GM12878 (cell line): Measurements from ENCODE around the gene CCNL2. TPM values are rescaled to one million over a fixed set of nuclear protein-coding genes. Genes with fewer than 3 reads are reported as not detected.

Source experiments
- ATAC-seq: fragments of 200-7000 bp; cut with Tn5 transposase; 3 replicates; pipeline ENCODE4 v1.9.1; 2020; ENCODE audit warnings: mild to moderate bottlenecking, moderate library complexity
- BruUV-seq: library from RNA; stranded (reverse); fragments of 400-500 nt; replicated peaks from 2 replicates; lab custom pipeline; 2021; lab: Mats Ljungman, UMichigan
- CTCF ChIA-PET: fragments of 300-600 bp; sonication (Branson Sonifier 250); formaldehyde crosslinking; extraction: SDS; loops from one replicate; lab custom pipeline; 2021; ENCODE audit warnings: inconsistent platforms; lab: Yijun Ruan, JAX
- POLR2A ChIA-PET: fragments of 350-600 bp; formaldehyde crosslinking; extraction: SDS; loops from one replicate; lab custom pipeline; 2021; ENCODE audit warnings: inconsistent platforms; lab: Charles Lee
- RAD21 ChIA-PET: fragments of 300-600 bp; sonication (Branson Sonifier 250); formaldehyde crosslinking; loops from one replicate; lab custom pipeline; 2023; ENCODE audit warnings: antibody characterized with exemption; ENCODE audit not compliant: unreplicated experiment; lab: Charles Lee
- SMC1A ChIA-PET: fragments of 300-600 bp; sonication (Branson Sonifier 250); formaldehyde crosslinking; loops from one replicate; lab custom pipeline; 2023; ENCODE audit not compliant: unreplicated experiment, uncharacterized antibody; lab: Charles Lee
- DNase-seq: peaks from one replicate; pipeline ENCODE4 v3.0.0-alpha.2; 2011; ENCODE audit warnings: low read depth, low spot score
- FAIRE-seq: peaks from 3 replicates; lab custom pipeline; 2011; peaks lifted over from hg19 to GRCh38; lab: Jason Lieb, UNC
- H2AFZ ChIP-seq: 2 replicates; pipeline ENCODE4 v1.6.0; 2011; ENCODE audit warnings: low read depth, low read length, control low read depth; ENCODE audit not compliant: control insufficient read depth
- H3K27ac ChIP-seq: 2 replicates; pipeline ENCODE4 v1.5.1; 2011; ENCODE audit warnings: control low read depth; ENCODE audit not compliant: control insufficient read depth, insufficient read depth
- H3K27me3 ChIP-seq, 2 experiments: replicated peaks in 1 of 2; 2 replicates each; pipeline versions ENCODE4 v1.6.0 to v1.6.1; 2011; ENCODE audit warnings: low read length in 1 of 2; ENCODE audit not compliant: control insufficient read depth in 2 of 2, insufficient read depth in 2 of 2
- H3K36me3 ChIP-seq, 2 experiments: 2 replicates each; pipeline ENCODE4 v1.5.1; 2011; ENCODE audit warnings: low read length in 1 of 2; ENCODE audit not compliant: control insufficient read depth in 2 of 2, insufficient read depth in 2 of 2
- H3K4me1 ChIP-seq: 2 replicates; pipeline ENCODE4 v1.6.1; 2011; ENCODE audit warnings: mild to moderate bottlenecking, low read length, moderate library complexity, mixed read lengths; ENCODE audit not compliant: control insufficient read depth, insufficient read depth
- H3K4me2 ChIP-seq: 2 replicates; pipeline ENCODE4 v1.6.0; 2011; ENCODE audit warnings: control low read depth; ENCODE audit not compliant: control insufficient read depth, insufficient read depth
- H3K4me3 ChIP-seq: fragments of 200-600 bp; sonication (generic); 2 replicates; pipeline ENCODE4 v1.5.1; 2016
- H3K79me2 ChIP-seq: 2 replicates; pipeline ENCODE4 v1.6.0; 2011; ENCODE audit warnings: low read length; ENCODE audit not compliant: control insufficient read depth, insufficient read depth
- H3K9ac ChIP-seq: 2 replicates; pipeline ENCODE4 v1.8.0; 2011; ENCODE audit warnings: low read length, control low read depth, mixed read lengths; ENCODE audit not compliant: control insufficient read depth, insufficient read depth
- H3K9me3 ChIP-seq: replicated peaks from 3 replicates; pipeline ENCODE4 v1.5.1; 2011; ENCODE audit warnings: mild to moderate bottlenecking, low read length; ENCODE audit not compliant: control insufficient read depth, insufficient read depth
- H4K20me1 ChIP-seq: 2 replicates; pipeline ENCODE4 v1.6.0; 2011; ENCODE audit not compliant: control insufficient read depth, insufficient read depth
- BMI1 ChIP-seq: fragments of 450-650 bp; IDR thresholded peaks from 2 replicates; pipeline ENCODE4 v1.6.1; 2016; ENCODE audit warnings: mild to moderate bottlenecking, moderate library complexity, borderline replicate concordance
- CBFB ChIP-seq: IDR thresholded peaks from 2 replicates; pipeline ENCODE4 v1.6.1; 2016; ENCODE audit warnings: antibody characterized with exemption, low read depth
- CBX3 ChIP-seq: fragments of 200-600 bp; sonication (generic); IDR thresholded peaks from 2 replicates; pipeline ENCODE4 v1.6.1; 2016; ENCODE audit warnings: low read depth, borderline replicate concordance
- CEBPB ChIP-seq, 2 experiments: fragments of 150-350 bp in 1 of 2; IDR thresholded peaks; 2 replicates each; pipeline ENCODE4 v1.6.1; 2012 to 2014; ENCODE audit warnings: low read depth in 2 of 2, low read length in 2 of 2, borderline replicate concordance in 1 of 2, inconsistent platforms in 1 of 2
- CHD4 ChIP-seq: fragments of 200-600 bp; sonication (generic); IDR thresholded peaks from 2 replicates; pipeline ENCODE4 v1.6.1; 2016; ENCODE audit warnings: mild to moderate bottlenecking
- E4F1 ChIP-seq: fragments of 450-650 bp; IDR thresholded peaks from 2 replicates; pipeline ENCODE4 v1.6.1; 2018; ENCODE audit warnings: borderline replicate concordance, mild to moderate bottlenecking; ENCODE audit not compliant: partially characterized antibody
- ESRRA ChIP-seq: IDR thresholded peaks from 2 replicates; pipeline ENCODE4 v1.6.1; 2012; ENCODE audit warnings: mild to moderate bottlenecking, low read length, improper control_type of control experiment
- EZH2 ChIP-seq: IDR thresholded peaks from 2 replicates; pipeline ENCODE4 v1.6.1; 2012; ENCODE audit warnings: low read depth, mild to moderate bottlenecking, control low read depth, inconsistent platforms, low read length, borderline replicate concordance; ENCODE audit not compliant: control insufficient read depth
- HSF1 ChIP-seq: fragments of 150-350 bp; IDR thresholded peaks from 2 replicates; pipeline ENCODE4 v1.6.1; 2014; ENCODE audit warnings: mild to moderate bottlenecking, low read depth, low read length
- IKZF1 ChIP-seq: fragments of 450-650 bp; conservative IDR thresholded peaks from 2 replicates; pipeline ENCODE4 v1.6.1; 2017; ENCODE audit warnings: antibody characterized with exemption, mild to moderate bottlenecking
- IKZF2 ChIP-seq, 2 experiments: fragments of 450-650 bp; IDR thresholded peaks; 2 replicates each; pipeline ENCODE4 v1.6.1; 2017; ENCODE audit warnings: mild to moderate bottlenecking in 2 of 2, moderate library complexity in 2 of 2
- IRF4 ChIP-seq: IDR thresholded peaks from 2 replicates; pipeline ENCODE4 v1.6.1; 2011; ENCODE audit warnings: low read depth, low read length
- NR2F1 ChIP-seq: fragments of 450-650 bp; conservative IDR thresholded peaks from 2 replicates; pipeline ENCODE4 v1.6.1; 2017; ENCODE audit warnings: mild to moderate bottlenecking
- RB1 ChIP-seq: fragments of 450-650 bp; formaldehyde crosslinking; IDR thresholded peaks from 2 replicates; pipeline ENCODE4 v1.6.1; 2017; ENCODE audit warnings: mild to moderate bottlenecking, borderline replicate concordance
- ZBTB33 ChIP-seq: fragments of 450-650 bp; IDR thresholded peaks from 2 replicates; pipeline ENCODE4 v1.6.1; 2017; ENCODE audit warnings: mild to moderate bottlenecking
- WGBS: methylation state at CpG from one replicate; pipeline ENCODE4 v1.1.6; 2016; ENCODE audit warnings: low lambda C conversion rate; ENCODE audit not compliant: insufficient replicate concordance, insufficient coverage; ENCODE audit errors: missing lambda C conversion rate; 5-methylcytosine and 5-hydroxymethylcytosine counted together
- in situ Hi-C: fragments of 300-500 bp; cut with MboI; formaldehyde crosslinking; loops from 9 replicates; pipeline ENCODE4 v1.14.3; 2018; ENCODE audit warnings: mixed read lengths
- intact Hi-C: fragments of 100-400 bp; cut with micrococcal nuclease; formaldehyde crosslinking; loops from one replicate; pipeline ENCODE4 v1.14.2; 2022; ENCODE audit not compliant: unreplicated experiment
- polyA plus RNA-seq, 11 experiments: library from polyadenylated mRNA; depleted of rRNA in 4 of 11; unstranded in 6 of 11; stranded (reverse) in 5 of 11; fragments of >200 nt; fragmentation: Nextera tagmentation in 4 of 11; fragmentation: Illumina TruSeq in 1 of 11; extraction: Ambion mirVana in 4 of 11; extraction: Trizol in 1 of 11; gene quantifications; 1 replicate in 1 of 11; 2 replicates in 10 of 11; pipeline versions ENCODE4 v1.2.1 to v1.2.3, GENCODE V29; 2011 to 2016; ENCODE audit warnings: inconsistent platforms in 2 of 11, missing spikeins in 2 of 11, low read depth in 1 of 11
- total RNA-seq, 4 experiments: library from RNA; depleted of rRNA in 3 of 4; stranded (reverse); fragments of >200 nt in 3 of 4; fragmentation: Illumina TruSeq in 1 of 4; extraction: Trizol in 1 of 4; gene quantifications; 2 replicates each; pipeline versions ENCODE4 v1.2.1 to v1.2.3, GENCODE V29; 2013 to 2021

CCNL2 gene
- total and polyA plus RNA-seq, 10 of the 15 experiments (the other 5 are each of a cell fraction or from before 2014, with no cell fraction given): 2.1 to 143 (median 101) TPM

DNA sequence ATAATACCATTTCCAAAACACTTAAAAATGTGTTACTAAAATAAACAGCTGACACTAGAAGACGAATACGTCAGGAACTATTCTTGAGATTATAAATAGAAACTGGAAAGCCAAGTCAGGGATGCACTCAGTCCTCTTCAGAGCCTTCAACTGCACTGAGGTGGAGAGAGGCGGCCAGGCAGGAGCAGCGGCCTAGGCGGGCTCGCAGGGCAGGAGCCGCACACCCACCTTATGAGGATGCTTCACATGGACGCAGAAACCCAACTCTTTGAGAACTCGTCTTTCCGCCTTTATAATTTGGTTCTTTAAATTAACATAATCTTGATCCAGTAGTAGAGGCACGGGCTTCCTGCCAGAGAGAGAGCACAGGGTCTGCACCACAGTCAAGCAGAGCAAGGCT, 4.0 kb downstream of the CCNL2 start:
- no peak for DNase-seq
- CTCF ChIA-PET: no interaction called here
- no peak overlapping the region for H3K4me2 ChIP-seq
- H3K4me3 ChIP-seq: no peak overlapping the region
- peaks cover 35% of the 10 kb centered on the region for H3K79me2 ChIP-seq
- no peaks in the 10 kb centered on the region; the same call in 1 of the 2 replicates for H4K20me1 ChIP-seq
- no peak overlapping the region for H2AFZ ChIP-seq
- RAD21 ChIA-PET: interaction anchor here (0.9 kb wide), 1 partner anchor 284 kb away, joined by 3 read pairs; no protein-coding TSS in a partner anchor
- TF ChIP-seq ESRRA (no peak), NR2F1 (no peak), CBX3 (no peak), ZBTB33 (no peak), IKZF1 (no peak), IKZF2 (IDR thresholded peaks at IDR 0.05) (no peak), CEBPB (IDR thresholded peaks at IDR 0.05; ENCODE audit: borderline replicate concordance in 1 of 2, low read depth in 2 of 2, low read length in 2 of 2) (no peak), HSF1 (no peak), EZH2 (no peak), IRF4 (no peak), CBFB (no peak), RB1 (no peak), CHD4 (no peak), BMI1 (no peak), E4F1 (no peak)
- TF ChIP-seq, all 136 proteins: peak for 0
- in situ Hi-C loops (no loop called here), intact Hi-C loops (no loop called here)
- no peak overlapping the region for H3K27ac ChIP-seq
- ATAC-seq (no peak), FAIRE-seq (no peak)
- H3K9me3 ChIP-seq: no peaks in the 10 kb centered on the region
- no peak overlapping the region for H3K9ac ChIP-seq
- POLR2A ChIA-PET: no interaction called here
- peaks cover 28 to 42% of the 10 kb centered on the region in 2 experiments for H3K36me3 ChIP-seq
- WGBS: 95% methylated on average over 11 of the region's 11 CpGs
- SMC1A ChIA-PET: no interaction called here
- no peaks in the 10 kb centered on the region for H3K27me3 ChIP-seq
- no TSS peak for BruUV-seq
- H3K4me1 ChIP-seq: peaks cover 10% of the 10 kb centered on the region
